Neural progenitor cell (in vitro differentiated cells): ENCODE measurements around the gene ITSN1. TPM values are rescaled to one million over a fixed set of nuclear protein-coding genes. Genes with fewer than 3 reads are reported as not detected.
"Not testable (repeated sequence)": the region's sequence is repeated elsewhere in the genome, so short reads cannot be mapped to it uniquely, and the experiment has no call there.

ENCODE experiments used
- DNase-seq: peaks from one replicate; pipeline ENCODE4 v3.0.0-alpha.2; 2016; ENCODE audit warnings: low spot score
- H2AFZ ChIP-seq: fragments of 200-600 bp; sonication (generic); replicated peaks from 2 replicates; pipeline ENCODE4 v1.6.1; 2016; ENCODE audit warnings: antibody characterized with exemption
- H3F3A ChIP-seq: fragments of 200-600 bp; sonication (generic); 2 replicates; pipeline ENCODE4 v1.6.1; 2016; ENCODE audit warnings: antibody characterized with exemption, low read depth
- H3K27ac ChIP-seq: fragments of 200-600 bp; sonication (generic); 2 replicates; pipeline ENCODE4 v1.5.1; 2016; ENCODE audit warnings: mild to moderate bottlenecking
- H3K27me3 ChIP-seq: fragments of 200-600 bp; sonication (generic); 2 replicates; pipeline ENCODE4 v1.6.1; 2016; ENCODE audit warnings: mild to moderate bottlenecking, moderate library complexity
- H3K36me3 ChIP-seq: fragments of 200-600 bp; sonication (generic); 2 replicates; pipeline ENCODE4 v1.5.1; 2016
- H3K4me1 ChIP-seq: fragments of 200-600 bp; sonication (generic); 2 replicates; pipeline ENCODE4 v1.6.1; 2016; ENCODE audit warnings: mixed run types
- H3K4me2 ChIP-seq: fragments of 200-600 bp; sonication (generic); 2 replicates; pipeline ENCODE4 v1.6.1; 2016
- H3K4me3 ChIP-seq: fragments of 200-600 bp; sonication (generic); 2 replicates; pipeline ENCODE4 v1.5.1; 2016
- H3K79me2 ChIP-seq: fragments of 200-600 bp; sonication (generic); 2 replicates; pipeline ENCODE4 v1.6.1; 2016; ENCODE audit warnings: low read depth
- H3K9ac ChIP-seq: fragments of 200-600 bp; sonication (generic); 2 replicates; pipeline ENCODE4 v1.6.1; 2016
- H3K9me3 ChIP-seq: fragments of 200-600 bp; sonication (generic); 2 replicates; pipeline ENCODE4 v1.5.1; 2016; ENCODE audit warnings: low read depth
- H4K20me1 ChIP-seq: fragments of 200-600 bp; sonication (generic); 2 replicates; pipeline ENCODE4 v1.6.1; 2016; ENCODE audit warnings: low read depth
- H3K27ac Mint-ChIP-seq: 3 replicates; pipeline ENCODE4 v1.8.0; 2021; ENCODE audit warnings: mixed read lengths
- H3K27me3 Mint-ChIP-seq: 2 replicates; pipeline ENCODE4 v1.8.0; 2022; ENCODE audit warnings: low read depth, mild to moderate bottlenecking, inconsistent platforms, moderate library complexity, mixed read lengths; ENCODE audit not compliant: insufficient read depth
- H3K36me3 Mint-ChIP-seq: 3 replicates; pipeline ENCODE4 v1.8.0; 2021; ENCODE audit warnings: mixed read lengths
- H3K4me1 Mint-ChIP-seq: 3 replicates; pipeline ENCODE4 v1.8.0; 2021; ENCODE audit warnings: mixed read lengths
- H3K4me3 Mint-ChIP-seq: 3 replicates; pipeline ENCODE4 v1.8.0; 2021; ENCODE audit warnings: mild to moderate bottlenecking, moderate library complexity, mixed read lengths
- H3K9me3 Mint-ChIP-seq: 3 replicates; pipeline ENCODE4 v1.8.0; 2020; ENCODE audit warnings: mixed read lengths
- EZH2 ChIP-seq: fragments of 200-600 bp; sonication (generic); IDR thresholded peaks from 2 replicates; pipeline ENCODE4 v1.6.1; 2017; ENCODE audit warnings: antibody characterized with exemption, mild to moderate bottlenecking, moderate library complexity
- EZH2phosphoT487 ChIP-seq: fragments of 200-600 bp; sonication (generic); IDR thresholded peaks from 2 replicates; pipeline ENCODE4 v1.6.1; 2017; ENCODE audit warnings: antibody characterized with exemption
- total RNA-seq: library from RNA; depleted of rRNA; stranded (reverse); fragments of >200 nt; gene quantifications from 2 replicates; pipeline ENCODE4 v1.2.3, GENCODE V29; 2015; ENCODE audit warnings: low replicate concordance
- TF ChIP-seq, protein P1 (sequence below): fragments of 200-600 bp; sonication (generic); IDR thresholded peaks from 2 replicates; pipeline ENCODE4 v1.5.1; 2017; ENCODE audit warnings: antibody characterized with exemption, mild to moderate bottlenecking

The ITSN1 gene
- total RNA-seq, 1 donor from 2014 or later = 136 TPM

DNA sequence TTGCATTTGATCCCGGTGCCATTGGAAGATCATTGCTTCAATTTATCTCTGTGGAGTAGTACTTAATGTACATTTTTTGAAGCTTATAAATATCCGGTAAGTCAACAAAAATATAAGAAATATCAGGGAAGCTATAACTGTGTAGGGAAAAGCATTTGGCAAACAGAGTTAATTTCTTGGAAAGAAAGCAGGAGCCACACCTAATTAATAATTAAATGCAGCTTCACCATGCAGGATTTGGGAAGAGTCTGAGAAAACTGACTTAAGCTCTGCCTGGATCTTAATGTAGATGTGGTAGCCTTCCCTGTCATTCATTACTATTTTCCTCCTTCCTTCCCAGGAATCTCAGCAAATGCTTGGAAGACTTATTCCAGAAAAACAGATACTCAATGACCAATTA is 138.8 kb downstream of the ITSN1 start:
- H3K27ac Mint-ChIP-seq = no peak overlapping the region
- TF ChIP-seq, protein P1, sequence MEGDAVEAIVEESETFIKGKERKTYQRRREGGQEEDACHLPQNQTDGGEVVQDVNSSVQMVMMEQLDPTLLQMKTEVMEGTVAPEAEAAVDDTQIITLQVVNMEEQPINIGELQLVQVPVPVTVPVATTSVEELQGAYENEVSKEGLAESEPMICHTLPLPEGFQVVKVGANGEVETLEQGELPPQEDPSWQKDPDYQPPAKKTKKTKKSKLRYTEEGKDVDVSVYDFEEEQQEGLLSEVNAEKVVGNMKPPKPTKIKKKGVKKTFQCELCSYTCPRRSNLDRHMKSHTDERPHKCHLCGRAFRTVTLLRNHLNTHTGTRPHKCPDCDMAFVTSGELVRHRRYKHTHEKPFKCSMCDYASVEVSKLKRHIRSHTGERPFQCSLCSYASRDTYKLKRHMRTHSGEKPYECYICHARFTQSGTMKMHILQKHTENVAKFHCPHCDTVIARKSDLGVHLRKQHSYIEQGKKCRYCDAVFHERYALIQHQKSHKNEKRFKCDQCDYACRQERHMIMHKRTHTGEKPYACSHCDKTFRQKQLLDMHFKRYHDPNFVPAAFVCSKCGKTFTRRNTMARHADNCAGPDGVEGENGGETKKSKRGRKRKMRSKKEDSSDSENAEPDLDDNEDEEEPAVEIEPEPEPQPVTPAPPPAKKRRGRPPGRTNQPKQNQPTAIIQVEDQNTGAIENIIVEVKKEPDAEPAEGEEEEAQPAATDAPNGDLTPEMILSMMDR = no peak
- TF ChIP-seq EZH2 = no peak
- no peak for TF ChIP-seq EZH2phosphoT487
- no peaks in the 10 kb centered on the region for H3K27me3 ChIP-seq
- H3K36me3 Mint-ChIP-seq = peaks cover 45% of the 10 kb centered on the region
- no peaks in the 10 kb centered on the region for H3K9me3 ChIP-seq
- H2AFZ ChIP-seq = no peak overlapping the region
- H3K4me1 Mint-ChIP-seq = no peaks in the 10 kb centered on the region
- no peak overlapping the region for H3K27ac ChIP-seq
- no peak for DNase-seq
- no peaks in the 10 kb centered on the region for H4K20me1 ChIP-seq
- H3K79me2 ChIP-seq = peaks cover 9% of the 10 kb centered on the region
- H3K36me3 ChIP-seq = peaks cover 20% of the 10 kb centered on the region
- no peak overlapping the region for H3K4me3 Mint-ChIP-seq
- H3K4me1 ChIP-seq = no peaks in the 10 kb centered on the region
- H3K4me2 ChIP-seq = no peak overlapping the region
- peaks cover 13% of the 10 kb centered on the region for H3K9me3 Mint-ChIP-seq
- H3K4me3 ChIP-seq = no peak overlapping the region
- H3K9ac ChIP-seq = no peak overlapping the region
- peaks cover 2% of the 10 kb centered on the region for H3K27me3 Mint-ChIP-seq
- no peaks in the 10 kb centered on the region for H3F3A ChIP-seq

DNA sequence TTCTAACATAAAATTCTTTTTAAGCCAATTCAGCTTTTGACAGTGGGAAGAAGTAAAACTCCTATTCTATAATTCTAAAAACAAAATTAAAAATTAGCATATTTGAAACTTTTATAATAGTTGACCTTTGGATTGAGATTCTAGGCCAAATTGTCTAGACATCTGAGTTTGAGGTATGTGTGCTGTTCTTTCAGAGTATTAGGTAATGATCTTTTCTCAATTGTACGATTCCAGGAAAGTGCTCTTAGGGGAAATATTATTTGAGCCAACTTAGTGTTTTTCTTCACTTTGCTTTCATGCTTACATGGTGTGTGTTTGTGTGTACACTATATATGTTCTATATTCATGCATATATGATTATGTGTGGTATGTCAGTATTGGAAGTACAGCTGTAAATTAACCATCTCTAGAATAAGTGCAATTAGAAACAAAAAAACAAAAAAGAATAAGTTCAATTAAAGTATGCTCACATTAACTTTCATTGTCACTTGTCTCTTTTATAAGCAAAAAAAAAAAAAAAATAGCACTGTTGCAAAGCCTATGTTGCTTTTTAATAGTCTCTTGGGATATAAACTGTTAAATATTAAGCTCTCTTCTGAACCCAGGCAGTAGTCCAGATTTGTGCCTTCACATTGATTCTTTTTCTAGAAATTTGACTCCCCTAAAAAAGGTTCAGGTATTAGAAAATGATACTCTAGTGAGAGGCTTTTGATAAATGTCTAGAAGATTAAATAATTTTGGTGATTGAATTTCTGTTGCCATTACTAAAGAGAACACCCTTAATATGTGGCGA is 141.1 kb downstream of the ITSN1 start:
- Histone ChIP-seq H3K4me3 (no peak overlapping the region), H2AFZ (no peak overlapping the region), H3K27me3 (no peaks in the 10 kb centered on the region), H4K20me1 (peaks cover 4% of the 10 kb centered on the region), H3K79me2 (peaks cover 9% of the 10 kb centered on the region), H3K9ac (no peak overlapping the region), H3F3A (peaks cover 16% of the 10 kb centered on the region), H3K4me1 (peaks cover 14% of the 10 kb centered on the region), H3K27ac (no peak overlapping the region), H3K9me3 (no peaks in the 10 kb centered on the region), H3K36me3 (peaks cover 15% of the 10 kb centered on the region), H3K4me2 (no peak overlapping the region)
- H3K36me3 Mint-ChIP-seq = peaks cover 33% of the 10 kb centered on the region
- peaks cover 2% of the 10 kb centered on the region for H3K27me3 Mint-ChIP-seq
- no peak overlapping the region for H3K4me3 Mint-ChIP-seq
- no peak for TF ChIP-seq EZH2
- TF ChIP-seq, protein P1 = no peak
- no peak for TF ChIP-seq EZH2phosphoT487
- no peaks in the 10 kb centered on the region for H3K4me1 Mint-ChIP-seq
- DNase-seq = no peak
- peaks cover 7% of the 10 kb centered on the region for H3K9me3 Mint-ChIP-seq
- no peak overlapping the region for H3K27ac Mint-ChIP-seq

DNA sequence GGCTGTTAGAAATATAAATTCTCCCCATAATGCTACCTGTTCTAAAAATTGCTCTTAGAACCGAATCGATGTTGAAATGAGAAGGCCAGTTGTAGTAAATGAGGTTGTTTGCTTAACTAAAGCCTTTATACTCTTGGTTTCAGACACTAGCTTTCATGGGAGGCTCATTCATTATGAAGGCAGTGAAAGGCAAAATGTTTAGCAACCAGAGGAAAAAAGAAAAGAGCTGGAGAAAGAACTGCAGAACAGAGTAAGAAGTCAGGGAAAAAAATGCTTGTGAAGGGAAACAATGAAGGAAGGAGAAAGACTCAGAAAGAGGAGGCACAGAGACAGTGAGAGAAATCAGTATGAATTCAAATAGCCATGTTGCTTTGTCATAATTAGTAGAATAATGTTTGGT is 145.1 kb downstream of the ITSN1 start:
- H3F3A ChIP-seq = peaks cover 23% of the 10 kb centered on the region
- no peaks in the 10 kb centered on the region for H3K9me3 Mint-ChIP-seq
- no peak overlapping the region for H2AFZ ChIP-seq
- H3K4me1 Mint-ChIP-seq = no peaks in the 10 kb centered on the region
- H3K9ac ChIP-seq = no peak overlapping the region
- no peak overlapping the region for H3K4me3 ChIP-seq
- H3K4me3 Mint-ChIP-seq = no peak overlapping the region
- peaks cover 14% of the 10 kb centered on the region for H3K4me1 ChIP-seq
- H3K79me2 ChIP-seq = no peaks in the 10 kb centered on the region
- no peaks in the 10 kb centered on the region for H3K27me3 Mint-ChIP-seq
- H3K27ac ChIP-seq = peak overlapping the region; percentile 74
- H3K27ac Mint-ChIP-seq = no peak overlapping the region
- H3K9me3 ChIP-seq = no peaks in the 10 kb centered on the region
- peaks cover 4% of the 10 kb centered on the region for H4K20me1 ChIP-seq
- TF ChIP-seq, protein P1 = no peak
- TF ChIP-seq EZH2 (no peak), EZH2phosphoT487 (no peak)
- no peak for DNase-seq
- peaks cover 15% of the 10 kb centered on the region for H3K36me3 ChIP-seq
- H3K36me3 Mint-ChIP-seq = peaks cover 10% of the 10 kb centered on the region
- H3K4me2 ChIP-seq = no peak overlapping the region
- no peaks in the 10 kb centered on the region for H3K27me3 ChIP-seq

DNA sequence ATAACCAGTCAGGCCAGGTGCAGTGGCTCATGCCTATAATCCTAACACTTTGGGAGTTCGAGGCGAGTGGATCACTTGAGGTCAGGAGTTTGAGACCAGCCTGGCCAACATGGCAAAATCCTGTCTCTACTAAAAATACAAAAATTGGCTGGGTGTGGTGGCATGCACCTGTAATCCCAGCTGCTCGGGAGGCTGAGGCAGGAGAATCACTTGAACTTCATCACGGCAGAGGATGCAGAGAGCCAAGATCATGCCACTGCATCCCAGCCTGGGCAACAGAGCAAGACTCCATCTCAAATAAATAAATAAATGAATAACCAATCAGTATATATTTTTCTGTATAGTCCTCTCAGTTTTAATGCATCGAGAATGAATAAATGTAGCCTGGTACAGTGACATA is 146.1 kb downstream of the ITSN1 start:
- Histone ChIP-seq H3K4me1 (peaks cover 14% of the 10 kb centered on the region), H3F3A (peaks cover 33% of the 10 kb centered on the region)
- not testable (repeated sequence) for H3K4me2 ChIP-seq, H3K27me3 ChIP-seq, H4K20me1 ChIP-seq, H3K4me3 Mint-ChIP-seq, H3K9ac ChIP-seq, H3K36me3 ChIP-seq, H2AFZ ChIP-seq, H3K27ac Mint-ChIP-seq, H3K9me3 ChIP-seq, H3K27me3 Mint-ChIP-seq, H3K4me1 Mint-ChIP-seq, H3K4me3 ChIP-seq, H3K27ac ChIP-seq, DNase-seq, H3K79me2 ChIP-seq, H3K9me3 Mint-ChIP-seq
- H3K36me3 Mint-ChIP-seq = peaks cover 10% of the 10 kb centered on the region
